NT2/D1 (cell line): ENCODE data around the gene NMRK2.
A peak's percentile ranks its signal among the peaks of the same experiment; 100 is the strongest.
"Not testable (repeated sequence)": the region's sequence is repeated elsewhere in the genome, so short reads cannot be mapped to it uniquely, and the experiment has no call there.

ENCODE experiments used
- DNase-seq: peaks from one replicate; pipeline ENCODE4 v3.0.0-alpha.2; 2011; ENCODE audit warnings: low read depth, low spot score
- H3K27me3 ChIP-seq: 2 replicates; pipeline ENCODE4 v1.6.0; 2011; ENCODE audit warnings: mild to moderate bottlenecking; ENCODE audit not compliant: insufficient read length, insufficient read depth
- H3K36me3 ChIP-seq: 2 replicates; pipeline ENCODE4 v1.6.1; 2011; ENCODE audit warnings: mild to moderate bottlenecking, low read length, mixed read lengths; ENCODE audit not compliant: insufficient read depth, insufficient read length
- H3K4me1 ChIP-seq: 2 replicates; pipeline ENCODE4 v1.5.1; 2011; ENCODE audit not compliant: insufficient read depth, insufficient read length
- H3K4me3 ChIP-seq: 2 replicates; pipeline ENCODE4 v1.5.1; 2011; ENCODE audit warnings: low read depth; ENCODE audit not compliant: insufficient read length
- H3K9ac ChIP-seq: 2 replicates; pipeline ENCODE4 v1.6.0; 2011; ENCODE audit warnings: low read depth; ENCODE audit not compliant: insufficient read length
- H3K9me3 ChIP-seq: 2 replicates; pipeline ENCODE4 v1.5.1; 2011; ENCODE audit warnings: mild to moderate bottlenecking, low read length; ENCODE audit not compliant: insufficient read depth
- SUZ12 ChIP-seq: IDR thresholded peaks from 2 replicates; pipeline ENCODE4 v1.6.1; 2011; ENCODE audit not compliant: insufficient read length, insufficient read depth; ENCODE audit errors: extremely low read depth
- YY1 ChIP-seq: IDR thresholded peaks from 2 replicates; pipeline ENCODE4 v1.6.1; 2011; ENCODE audit not compliant: insufficient read length, insufficient read depth
- ZNF274 ChIP-seq: IDR thresholded peaks from 2 replicates; pipeline ENCODE4 v1.6.1; 2011; ENCODE audit warnings: mild to moderate bottlenecking, low read depth, low read length

Gene NMRK2

GRCh38 chr19:3932931-3933810, at the start of gene NMRK2:
Gene NMRK2, plus strand, starts transcription at chr19:3933069. Its CDS starts 603 bp downstream, at chr19:3933672.
- H3K9ac ChIP-seq: peak within 1 kb of the TSS; percentile 86
- TF ChIP-seq SUZ12: no peak
- TF ChIP-seq YY1: no peak
- no peak for TF ChIP-seq ZNF274
- peaks cover 8% of the 10 kb centered on the region for H3K4me1 ChIP-seq
- no peaks in the 10 kb centered on the region for H3K36me3 ChIP-seq
- peak within 1 kb of the TSS; percentile 77 for H3K4me3 ChIP-seq
- no peaks in the 10 kb centered on the region for H3K9me3 ChIP-seq
- no peaks in the 10 kb centered on the region for H3K27me3 ChIP-seq
- DNase-seq: peak; percentile 70

GRCh38 chr19:3890591-3890990, 42.3 kb upstream of the NMRK2 start:
- peaks cover 8% of the 10 kb centered on the region for H3K4me1 ChIP-seq
- H3K36me3 ChIP-seq: no peaks in the 10 kb centered on the region
- no peak for DNase-seq
- no peaks in the 10 kb centered on the region for H3K9me3 ChIP-seq
- no peaks in the 10 kb centered on the region for H3K27me3 ChIP-seq
- TF ChIP-seq YY1 (no peak), SUZ12 (no peak), ZNF274 (no peak)
- no peak overlapping the region for H3K9ac ChIP-seq
- H3K4me3 ChIP-seq: no peak overlapping the region

- H3K4me1 ChIP-seq: peaks cover 6% of the 10 kb centered on the region
- TF ChIP-seq YY1 (no peak), ZNF274 (no peak), SUZ12 (no peak)
- no peak overlapping the region for H3K4me3 ChIP-seq
- H3K9ac ChIP-seq: peak overlapping the region; percentile 32
- H3K27me3 ChIP-seq: no peaks in the 10 kb centered on the region
- peaks cover 4% of the 10 kb centered on the region for H3K36me3 ChIP-seq
- peaks cover 6% of the 10 kb centered on the region; the same call in 1 of the 2 replicates for H3K9me3 ChIP-seq
- no peak for DNase-seq
Observed at GRCh38 chr19:3893509-3894179, 39.2 kb upstream of the NMRK2 start.

GRCh38 chr19:3894959-3895358, 37.9 kb upstream of the NMRK2 start:
- not testable (repeated sequence) for H3K4me1 ChIP-seq, H3K27me3 ChIP-seq, H3K36me3 ChIP-seq, DNase-seq, H3K4me3 ChIP-seq, H3K9ac ChIP-seq, H3K9me3 ChIP-seq

GRCh38 chr19:3895788-3896187, 37.1 kb upstream of the NMRK2 start:
- peaks cover 6% of the 10 kb centered on the region for H3K4me1 ChIP-seq
- H3K4me3 ChIP-seq: no peak overlapping the region
- H3K27me3 ChIP-seq: no peaks in the 10 kb centered on the region
- no peak for TF ChIP-seq SUZ12
- TF ChIP-seq YY1: no peak
- TF ChIP-seq ZNF274: no peak
- H3K9me3 ChIP-seq: peaks cover 9% of the 10 kb centered on the region; the same call in 1 of the 2 replicates
- DNase-seq: no peak
- no peak overlapping the region for H3K9ac ChIP-seq
- peaks cover 4% of the 10 kb centered on the region for H3K36me3 ChIP-seq

GRCh38 chr19:3897936-3898335, 34.9 kb upstream of the NMRK2 start:
- H3K27me3 ChIP-seq: no peaks in the 10 kb centered on the region
- H3K4me1 ChIP-seq: peaks cover 6% of the 10 kb centered on the region
- TF ChIP-seq SUZ12 (no peak), YY1 (no peak), ZNF274 (no peak)
- H3K4me3 ChIP-seq: no peak overlapping the region
- peaks cover 4% of the 10 kb centered on the region for H3K36me3 ChIP-seq
- H3K9me3 ChIP-seq: peaks cover 9% of the 10 kb centered on the region; the same call in 1 of the 2 replicates
- no peak overlapping the region for H3K9ac ChIP-seq
- DNase-seq: no peak

- H3K9me3 ChIP-seq: peaks cover 9% of the 10 kb centered on the region; the same call in 1 of the 2 replicates
- peaks cover 4% of the 10 kb centered on the region for H3K36me3 ChIP-seq
- H3K9ac ChIP-seq: no peak overlapping the region
- H3K4me3 ChIP-seq: no peak overlapping the region
- no peaks in the 10 kb centered on the region for H3K27me3 ChIP-seq
- TF ChIP-seq SUZ12 (no peak), YY1 (no peak), ZNF274 (no peak)
- H3K4me1 ChIP-seq: peaks cover 4% of the 10 kb centered on the region
- no peak for DNase-seq
Observed at GRCh38 chr19:3898426-3898825, 34.4 kb upstream of the NMRK2 start.
